Naive B cell (primary cell): ENCODE measurements around the gene MAP4K1. TPM values are rescaled to one million over a fixed set of nuclear protein-coding genes. Genes with fewer than 3 reads are reported as not detected.

Source experiments
- ATAC-seq, 2 donors: fragments of 150-1000 bp; cut with Tn5 transposase; 2 replicates each; pipeline ENCODE4 v1.10.0; 2021; ENCODE audit warnings: low read depth in 2 of 2, mild to moderate bottlenecking in 2 of 2, moderate library complexity in 2 of 2
- DNase-seq: peaks from one replicate; pipeline ENCODE4 v3.0.0; 2022
- H3K27ac Mint-ChIP-seq, 6 donors: one replicate each; pipeline ENCODE4 v1.8.0; 2020 to 2022; ENCODE audit warnings: mild to moderate bottlenecking in 6 of 6, mixed read lengths in 6 of 6, moderate library complexity in 5 of 6, inconsistent platforms in 2 of 6
- H3K27me3 Mint-ChIP-seq, 3 donors: one replicate each; pipeline ENCODE4 v1.8.0; 2021 to 2022; ENCODE audit warnings: mixed read lengths in 3 of 3, mild to moderate bottlenecking in 1 of 3
- H3K36me3 Mint-ChIP-seq, 2 donors: one replicate each; pipeline ENCODE4 v1.8.0; 2020 to 2022; ENCODE audit warnings: mixed read lengths in 2 of 2, inconsistent platforms in 1 of 2, mild to moderate bottlenecking in 1 of 2
- H3K4me1 Mint-ChIP-seq, 3 donors: one replicate each; pipeline ENCODE4 v1.8.0; 2020 to 2022; ENCODE audit warnings: mixed read lengths in 3 of 3, inconsistent platforms in 1 of 3, mild to moderate bottlenecking in 1 of 3, moderate library complexity in 1 of 3
- H3K4me3 Mint-ChIP-seq, 8 donors: one replicate each; pipeline ENCODE4 v1.8.0; 2020 to 2022; ENCODE audit warnings: mild to moderate bottlenecking in 8 of 8, mixed read lengths in 8 of 8, moderate library complexity in 8 of 8, inconsistent platforms in 2 of 8
- H3K9me3 Mint-ChIP-seq, 7 donors: one replicate each; pipeline ENCODE4 v1.8.0; 2020 to 2022; ENCODE audit warnings: mixed read lengths in 7 of 7, mild to moderate bottlenecking in 5 of 7, inconsistent platforms in 2 of 7, moderate library complexity in 1 of 7
- polyA plus RNA-seq, 6 donors: library from polyadenylated mRNA; unstranded; fragments of 300-500 nt; fragmentation: Illumina TruSeq; gene quantifications; one replicate each; pipeline ENCODE4 v1.2.3, GENCODE V29; 2021; ENCODE audit warnings: low read depth in 6 of 6

MAP4K1 gene
- 100 to 1,000 TPM; 119 to 194 (median 138) TPM for polyA plus RNA-seq

DNA sequence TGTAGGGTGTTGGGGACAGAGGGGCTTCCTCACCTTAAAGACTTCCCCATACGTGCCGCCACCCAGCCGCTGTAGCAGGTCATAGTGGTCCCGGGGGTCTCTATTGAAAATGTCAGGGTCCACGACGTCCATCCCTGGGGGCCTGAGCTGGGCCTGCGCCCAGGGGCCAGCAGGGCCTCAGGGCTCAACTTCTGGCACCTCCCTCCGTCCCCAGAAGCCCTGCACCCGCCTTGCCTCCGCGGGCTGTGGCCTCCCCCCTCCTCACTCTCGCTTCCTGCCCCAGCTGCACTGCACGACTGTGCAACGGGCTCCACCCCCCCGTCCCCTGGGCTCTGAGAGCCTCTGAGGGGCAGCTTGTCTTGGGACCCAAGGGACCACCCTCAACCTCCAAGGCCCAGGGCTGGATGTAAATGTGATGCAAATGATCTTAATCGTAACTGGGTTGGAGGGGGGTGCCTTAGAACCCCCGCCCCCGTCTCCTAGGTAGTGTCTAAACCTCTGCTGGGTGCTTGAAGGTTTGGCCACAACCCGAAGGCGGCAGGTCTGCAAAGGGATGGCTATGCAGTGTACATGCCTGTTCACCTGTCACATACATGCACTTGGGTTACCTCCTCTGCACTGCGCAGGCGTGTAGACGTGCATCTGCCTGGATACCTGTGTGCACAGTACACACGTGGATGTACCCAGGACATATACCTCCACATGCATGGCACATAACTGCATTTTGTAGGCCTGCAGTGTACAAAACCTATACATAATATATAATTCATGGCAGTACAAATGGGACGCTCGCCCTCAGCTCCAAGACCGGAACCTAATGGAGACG is at the start of gene MAP4K1:
TSS of gene MAP4K1 (minus strand) at position 190 of the 826 bp plus-strand sequence. CDS start at position 132, 58 bp downstream.
- Mint-ChIP-seq H3K27me3 (no peaks in the 10 kb centered on the region), H3K27ac (peak within 1 kb of the TSS; percentile 93 to 100 (median 98)), H3K9me3 (no peaks in the 10 kb centered on the region), H3K4me1 (peaks cover 38 to 74% (median 69%) of the 10 kb centered on the region in 3 donors), H3K4me3 (peak within 1 kb of the TSS; percentile 94 to 100 (median 98)), H3K36me3 (peaks cover 9 to 26% of the 10 kb centered on the region in 2 donors)
- ATAC-seq (peak; percentile 77 to 78), DNase-seq (peak; percentile 86)

DNA sequence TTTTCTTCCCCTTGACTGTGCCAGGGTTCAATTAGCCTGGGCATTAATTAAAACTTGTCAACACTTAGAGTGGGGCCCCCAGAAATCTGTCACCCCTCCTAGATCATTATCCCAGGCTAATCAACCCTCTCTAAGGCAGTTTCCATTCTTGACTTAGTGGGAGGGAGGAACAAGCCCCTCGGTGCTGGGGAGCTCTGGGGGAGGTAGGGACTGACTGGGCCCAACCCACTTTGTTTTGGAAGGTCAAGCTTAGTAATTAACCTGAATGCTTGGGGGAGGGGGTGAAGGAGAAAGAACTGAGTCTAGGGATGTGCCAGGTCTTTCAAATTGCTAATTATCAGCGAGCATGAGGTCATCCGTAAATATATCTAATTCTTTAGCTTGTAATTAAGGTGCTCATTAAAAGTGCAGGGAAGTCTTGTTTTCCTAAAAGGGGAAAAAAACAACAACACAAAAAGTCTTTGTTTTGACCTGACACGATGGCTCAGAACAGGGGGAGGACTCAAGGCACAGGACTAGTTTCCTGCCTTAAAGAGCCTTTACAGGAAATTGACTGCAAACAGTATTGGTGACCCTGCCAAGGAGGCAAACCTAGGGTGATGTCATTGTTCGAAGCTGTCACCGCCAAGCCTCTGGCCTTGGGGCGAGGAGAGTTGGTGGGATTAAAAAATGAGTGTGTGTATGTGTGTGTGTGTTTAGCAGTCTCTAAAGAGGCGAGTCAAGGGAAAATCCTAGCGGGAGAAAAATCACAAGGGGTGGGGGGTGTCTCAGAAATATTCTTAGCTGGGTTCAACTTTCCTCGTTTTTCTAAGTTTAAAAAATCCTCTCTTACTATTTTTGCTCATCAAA is 49.1 kb upstream of the MAP4K1 start:
- no peak for DNase-seq
- Mint-ChIP-seq H3K4me1 (peaks cover 58 to 96% (median 82%) of the 10 kb centered on the region in 3 donors), H3K4me3 (peak overlapping the region; percentile 23 to 92 (median 85)), H3K9me3 (no peaks in the 10 kb centered on the region), H3K36me3 (no peaks in the 10 kb centered on the region), H3K27ac (peak overlapping the region; percentile 91 to 99 (median 98)), H3K27me3 (no peaks in the 10 kb centered on the region)
- ATAC-seq: peak; percentile 61 to 67

DNA sequence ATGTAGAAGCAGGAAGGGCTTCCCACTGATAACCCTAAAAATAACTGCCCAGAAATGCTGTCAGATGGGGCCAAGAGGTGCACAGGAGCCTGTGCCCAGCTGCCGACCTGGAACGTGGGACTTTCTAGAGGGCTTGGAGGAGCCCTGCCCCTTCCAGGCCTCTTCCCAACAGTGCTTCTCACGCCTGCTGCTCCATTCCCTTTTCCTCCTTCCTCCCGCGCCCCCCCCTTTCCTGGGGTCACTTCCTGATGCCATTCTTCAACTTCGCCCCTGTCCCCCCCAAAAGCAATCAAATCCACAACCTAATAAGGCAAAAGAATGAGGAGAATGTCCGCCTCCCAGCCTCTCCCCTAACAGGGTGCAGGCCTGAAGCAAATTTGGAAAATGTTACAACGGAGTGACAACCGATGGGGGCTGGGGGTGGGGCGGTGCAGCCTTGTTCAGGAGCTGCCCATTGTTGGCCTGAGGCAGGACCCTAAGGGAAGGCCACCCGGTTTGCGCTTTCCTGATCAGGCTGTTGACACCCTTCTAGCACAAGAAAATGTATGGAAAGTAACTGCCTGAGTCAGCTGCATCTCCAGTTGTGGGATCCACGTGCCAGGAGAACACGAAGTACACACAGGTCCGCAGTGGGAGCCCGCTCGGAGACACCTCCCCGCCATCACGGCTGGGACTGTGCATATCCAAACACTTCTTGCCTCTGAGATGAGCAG is 48.4 kb upstream of the MAP4K1 start:
- ATAC-seq: no peak
- peak overlapping the region in 5 of 8 donors; percentile 29 to 77 (median 51) for H3K4me3 Mint-ChIP-seq
- H3K27me3 Mint-ChIP-seq: no peaks in the 10 kb centered on the region

DNA sequence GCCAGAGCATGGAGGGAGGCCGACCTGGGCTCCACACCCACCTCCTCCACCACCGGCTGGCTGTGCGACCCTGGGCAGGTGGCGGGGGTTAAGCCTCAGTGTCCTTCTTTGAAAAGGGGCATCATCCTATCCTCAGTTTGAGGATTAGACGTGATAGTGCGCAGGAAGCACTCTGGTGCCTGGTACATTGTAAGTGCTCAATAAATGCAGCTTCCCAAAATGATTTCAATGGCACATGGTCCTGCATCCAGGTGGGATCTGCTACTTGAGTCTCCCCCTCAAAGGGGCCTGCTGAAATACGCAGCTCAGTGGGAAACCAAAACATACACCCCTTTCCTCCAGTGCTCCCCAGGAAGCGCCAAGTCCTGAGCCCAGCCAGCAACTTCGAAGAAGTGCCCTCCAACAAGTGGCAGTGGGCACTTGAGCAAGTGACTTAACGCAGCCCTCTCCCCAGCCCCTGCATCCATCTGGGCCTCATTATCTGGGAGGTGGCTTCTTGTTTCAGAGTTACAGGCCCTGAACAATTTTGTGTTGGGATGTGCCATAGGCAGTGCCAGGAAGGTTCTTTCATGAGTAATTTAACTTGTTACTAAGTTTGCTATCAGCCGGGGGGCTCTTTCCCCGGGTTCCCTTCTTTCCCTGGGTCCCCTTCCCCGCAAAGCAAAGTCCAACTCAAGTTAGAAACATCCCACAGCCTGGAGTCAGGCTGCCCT is 47.6 kb upstream of the MAP4K1 start:
- H3K4me3 Mint-ChIP-seq: no peak overlapping the region
- no peaks in the 10 kb centered on the region for H3K9me3 Mint-ChIP-seq
- H3K27me3 Mint-ChIP-seq: no peaks in the 10 kb centered on the region
- ATAC-seq (no peak), DNase-seq (no peak)
- H3K36me3 Mint-ChIP-seq: no peaks in the 10 kb centered on the region
- peak overlapping the region in 5 of 6 donors; percentile 47 to 98 (median 84) for H3K27ac Mint-ChIP-seq
- peaks cover 58 to 88% (median 75%) of the 10 kb centered on the region in 3 donors for H3K4me1 Mint-ChIP-seq

More for the DNA sequence above, 48.4 kb upstream of the MAP4K1 start:
- Mint-ChIP-seq H3K36me3 (no peaks in the 10 kb centered on the region), H3K9me3 (no peaks in the 10 kb centered on the region), H3K27ac (peak overlapping the region in 5 of 6 donors; percentile 69 to 98 (median 91)), H3K4me1 (peaks cover 56 to 91% (median 79%) of the 10 kb centered on the region in 3 donors)
- DNase-seq: no peak

DNA sequence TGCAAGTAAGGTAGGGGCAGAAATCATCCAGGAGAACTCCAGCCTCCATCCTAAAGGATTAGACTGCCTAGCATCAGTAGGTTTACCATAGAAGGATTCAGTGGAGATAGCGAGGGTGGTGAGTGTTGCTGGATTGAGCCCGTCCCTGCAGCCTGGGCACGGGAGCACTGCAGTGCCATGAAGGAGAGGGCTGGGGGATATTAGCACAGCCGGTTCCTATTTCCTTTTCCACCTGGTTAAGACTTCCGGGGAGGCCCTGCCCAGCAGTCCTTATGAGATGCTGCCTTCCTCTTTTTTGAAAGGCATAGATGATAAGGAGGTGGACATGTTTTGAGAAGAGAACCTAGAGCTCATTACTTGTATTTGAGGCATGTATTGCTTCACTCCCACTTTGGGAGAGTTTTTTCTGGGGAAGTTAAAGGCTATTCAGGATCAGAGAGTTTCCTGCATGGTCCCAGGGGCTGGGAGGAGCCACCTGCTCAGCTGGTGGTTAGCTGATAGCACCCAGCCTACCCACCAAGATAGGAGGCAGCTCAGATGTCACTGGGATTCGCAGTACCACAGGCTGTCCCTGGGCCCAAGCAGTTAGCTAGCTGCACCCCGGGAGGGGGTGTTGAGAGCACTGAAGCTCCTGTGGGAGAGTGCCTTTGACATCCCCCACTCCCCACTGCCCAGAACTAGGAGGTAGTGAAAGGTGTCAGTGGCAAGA is 46.9 kb upstream of the MAP4K1 start:
- peak; percentile 13 for DNase-seq
- ATAC-seq: peak; percentile 68 to 71
- H3K27ac Mint-ChIP-seq: peak overlapping the region in 4 of 6 donors; percentile 73 to 95 (median 84)
- H3K9me3 Mint-ChIP-seq: no peaks in the 10 kb centered on the region
- no peaks in the 10 kb centered on the region for H3K27me3 Mint-ChIP-seq
- H3K4me1 Mint-ChIP-seq: peaks cover 50 to 87% (median 67%) of the 10 kb centered on the region in 3 donors
- peak overlapping the region; percentile 12 to 81 (median 62) for H3K4me3 Mint-ChIP-seq
- no peaks in the 10 kb centered on the region for H3K36me3 Mint-ChIP-seq

DNA sequence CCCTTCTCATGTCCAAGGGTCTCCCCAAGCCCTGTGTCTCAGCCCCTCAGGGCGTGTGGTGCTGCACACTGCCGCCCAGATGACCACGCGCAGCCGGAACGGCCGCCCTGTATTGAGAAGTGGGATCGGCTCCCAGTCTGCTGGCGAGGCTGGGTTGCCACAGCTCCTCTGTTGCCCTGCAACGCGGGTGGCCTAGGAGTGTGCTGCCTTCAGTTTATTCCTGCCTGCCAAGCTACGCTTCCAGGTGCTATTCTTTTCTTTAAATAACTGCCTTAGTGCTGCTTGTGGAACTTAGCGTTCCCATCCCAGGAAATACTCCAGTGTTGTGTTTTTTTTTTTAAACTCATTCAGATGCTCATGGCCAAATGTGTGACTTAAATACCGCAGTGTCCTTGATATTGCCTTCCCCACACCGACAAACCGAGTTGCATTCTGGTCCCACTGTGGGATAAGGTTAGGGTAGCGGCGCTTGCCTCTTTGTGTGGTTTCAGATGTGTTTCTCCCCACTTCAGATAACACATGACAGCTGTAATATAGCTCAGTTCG is 46.3 kb upstream of the MAP4K1 start:
- no peak for ATAC-seq
- H3K27ac Mint-ChIP-seq: peak overlapping the region in 5 of 6 donors; percentile 12 to 95 (median 79)
- H3K36me3 Mint-ChIP-seq: no peaks in the 10 kb centered on the region
- H3K4me1 Mint-ChIP-seq: peaks cover 44 to 84% (median 61%) of the 10 kb centered on the region in 3 donors
- DNase-seq: no peak
- H3K27me3 Mint-ChIP-seq: no peaks in the 10 kb centered on the region
- no peaks in the 10 kb centered on the region for H3K9me3 Mint-ChIP-seq
- H3K4me3 Mint-ChIP-seq: peak overlapping the region in 5 of 8 donors; percentile 12 to 81 (median 62)

DNA sequence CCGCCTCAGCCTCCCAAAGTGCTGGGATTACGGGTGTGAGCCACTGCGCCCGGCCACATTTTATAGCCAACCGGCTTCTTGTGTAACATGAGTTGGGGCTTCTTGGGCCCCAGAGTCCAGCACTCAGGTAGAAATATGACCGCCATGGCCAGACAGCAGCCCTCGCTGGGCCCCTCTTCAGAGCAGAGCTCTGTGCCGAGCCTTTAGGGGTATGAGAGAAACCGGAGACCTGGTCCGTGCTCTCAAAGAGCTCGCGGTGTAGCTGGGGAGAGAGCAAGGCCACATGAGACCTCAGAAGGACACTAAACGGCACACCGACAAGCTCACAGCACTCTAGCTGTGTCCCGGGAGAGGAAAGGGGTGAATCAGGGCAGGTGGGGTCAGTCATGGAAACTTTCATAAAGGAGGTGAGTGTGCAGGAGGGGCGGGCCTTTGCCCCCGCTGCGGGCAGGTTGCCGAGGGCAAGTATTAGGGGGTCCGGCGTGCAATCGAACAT is 45.5 kb upstream of the MAP4K1 start:
- Mint-ChIP-seq H3K4me3 (peak overlapping the region in 1 of 8 donors; percentile 35), H3K27ac (no peak overlapping the region), H3K9me3 (no peaks in the 10 kb centered on the region), H3K36me3 (no peaks in the 10 kb centered on the region), H3K27me3 (no peaks in the 10 kb centered on the region), H3K4me1 (peaks cover 39 to 78% (median 56%) of the 10 kb centered on the region in 3 donors)
- ATAC-seq (no peak), DNase-seq (no peak)

DNA sequence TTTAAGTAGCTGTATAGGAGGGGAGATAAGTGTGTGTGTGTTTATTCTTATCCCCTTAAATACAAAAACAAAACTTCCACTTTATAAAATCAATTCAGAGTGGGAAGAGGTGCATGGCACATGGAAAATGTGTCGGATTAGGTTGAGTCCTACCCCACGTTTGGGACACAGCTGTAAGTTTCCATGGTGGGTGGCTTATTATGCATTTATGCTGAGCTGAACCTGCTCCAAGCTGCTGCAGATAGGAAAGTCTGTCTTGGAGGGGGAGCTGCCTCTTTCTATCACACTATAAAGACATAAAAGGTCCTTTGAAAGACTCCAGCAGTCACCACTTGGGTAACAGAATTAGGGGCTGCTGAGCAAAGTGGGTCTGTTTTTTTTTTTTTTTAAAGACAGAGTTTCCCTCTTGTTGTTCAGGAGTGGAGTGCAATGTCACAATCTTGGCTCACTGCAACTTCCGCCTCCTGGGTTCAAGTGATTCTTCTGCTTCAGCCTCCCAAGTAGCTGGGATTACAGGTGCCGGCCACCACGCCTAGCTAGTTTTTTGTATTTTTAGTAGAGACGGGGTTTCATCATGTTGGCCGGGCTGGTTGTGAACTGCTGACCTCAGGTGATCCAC is 44.9 kb upstream of the MAP4K1 start:
- Mint-ChIP-seq H3K27me3 (no peaks in the 10 kb centered on the region), H3K4me1 (peaks cover 38 to 78% (median 56%) of the 10 kb centered on the region in 3 donors), H3K4me3 (peak overlapping the region in 1 of 8 donors; percentile 35), H3K27ac (peak overlapping the region in 1 of 6 donors; percentile 39), H3K36me3 (no peaks in the 10 kb centered on the region), H3K9me3 (no peaks in the 10 kb centered on the region)
- ATAC-seq (no peak), DNase-seq (no peak)

DNA sequence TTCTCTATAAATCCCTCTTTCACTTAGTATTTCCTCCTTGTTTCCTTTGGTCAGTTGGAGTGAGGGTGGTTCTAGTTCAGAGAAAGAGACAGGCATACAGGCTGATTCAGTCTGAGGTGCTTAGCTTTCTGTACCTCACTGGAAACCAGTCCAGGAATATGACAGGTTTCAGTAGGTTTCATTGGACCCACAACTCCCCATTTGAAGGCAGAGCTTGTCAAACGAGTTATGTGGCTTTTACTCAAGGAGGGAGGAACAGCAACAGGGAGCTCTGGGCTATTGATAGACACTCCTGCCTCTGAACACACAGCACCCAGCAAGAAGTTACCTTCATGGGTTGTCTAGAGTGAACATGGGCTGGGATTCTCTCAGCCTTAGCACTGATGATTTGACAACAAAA is 44.2 kb upstream of the MAP4K1 start:
- no peak for ATAC-seq
- Mint-ChIP-seq H3K9me3 (no peaks in the 10 kb centered on the region), H3K36me3 (no peaks in the 10 kb centered on the region), H3K27me3 (no peaks in the 10 kb centered on the region), H3K4me1 (peaks cover 34 to 77% (median 56%) of the 10 kb centered on the region in 3 donors), H3K27ac (peak overlapping the region in 2 of 6 donors; percentile 5 to 39), H3K4me3 (peak overlapping the region in 1 of 8 donors; percentile 1)
- DNase-seq: no peak

DNA sequence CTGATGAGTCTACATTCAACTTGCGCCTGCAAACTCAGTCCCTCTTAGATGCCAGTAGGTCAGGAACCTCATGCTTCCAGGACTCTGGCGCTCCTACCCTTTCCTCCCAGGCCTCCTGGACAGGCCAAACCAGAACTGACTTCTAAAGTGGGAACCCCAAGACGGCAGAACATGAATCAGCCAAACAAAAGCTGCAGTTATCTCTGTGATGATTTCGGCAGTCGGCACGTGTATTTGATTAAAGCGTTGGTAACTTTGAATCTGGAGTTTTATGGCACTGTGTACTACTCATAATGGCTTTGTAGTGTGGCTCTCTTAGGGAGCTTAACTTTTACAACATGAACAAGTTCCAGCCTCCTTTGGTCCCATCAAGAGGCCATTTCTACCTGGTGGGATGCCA is 43.4 kb upstream of the MAP4K1 start:
- DNase-seq: no peak
- Mint-ChIP-seq H3K27ac (no peak overlapping the region), H3K27me3 (no peaks in the 10 kb centered on the region), H3K4me3 (no peak overlapping the region), H3K9me3 (no peaks in the 10 kb centered on the region), H3K4me1 (peaks cover 37 to 74% (median 53%) of the 10 kb centered on the region in 3 donors), H3K36me3 (no peaks in the 10 kb centered on the region)
- ATAC-seq: no peak

DNA sequence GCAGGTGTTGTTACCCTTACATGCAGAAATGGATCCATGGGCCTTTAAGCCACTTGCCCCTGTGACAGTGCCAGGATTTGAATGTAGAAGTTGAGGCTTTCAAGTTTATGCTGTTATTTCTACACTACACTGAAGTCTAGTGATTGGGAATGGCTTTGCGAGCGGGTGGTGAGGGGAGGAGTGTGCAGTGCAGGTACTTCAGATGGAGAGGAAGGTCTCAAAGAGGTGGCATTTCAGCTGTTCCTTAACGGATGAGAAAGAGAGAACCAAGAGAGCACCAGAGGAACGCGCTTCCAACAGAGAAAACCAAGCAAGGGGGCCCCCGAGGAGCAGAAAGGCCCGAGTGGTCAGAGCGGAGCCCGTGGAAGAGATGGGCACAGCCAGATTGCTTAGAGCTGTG is 43.0 kb upstream of the MAP4K1 start:
- Mint-ChIP-seq H3K27me3 (no peaks in the 10 kb centered on the region), H3K36me3 (no peaks in the 10 kb centered on the region), H3K4me1 (peaks cover 37 to 74% (median 53%) of the 10 kb centered on the region in 3 donors), H3K27ac (peak overlapping the region in 1 of 6 donors; percentile 86), H3K9me3 (no peaks in the 10 kb centered on the region), H3K4me3 (no peak overlapping the region)
- ATAC-seq (no peak), DNase-seq (no peak)
